A549 (cell line): Measurements from ENCODE around the gene PTPRG.

Source experiments
- CTCF ChIP-seq: fragments of >200 bp; sonication (Bioruptor Twin); formaldehyde crosslinking; IDR thresholded peaks from 3 replicates; pipeline ENCODE4 v1.5.1; 2016
- POLR2A ChIP-seq: IDR thresholded peaks from 2 replicates; pipeline ENCODE4 v1.6.1; 2012; ENCODE audit warnings: mild to moderate bottlenecking, low read length

- TF ChIP-seq POLR2A (no peak), CTCF (no peak)
These were observed 106.4 kb downstream of the PTPRG start for GRCh38 chr3:61667814-61668213.
